ENCODE results near the gene ZNF768.

Gene ZNF768

DNA sequence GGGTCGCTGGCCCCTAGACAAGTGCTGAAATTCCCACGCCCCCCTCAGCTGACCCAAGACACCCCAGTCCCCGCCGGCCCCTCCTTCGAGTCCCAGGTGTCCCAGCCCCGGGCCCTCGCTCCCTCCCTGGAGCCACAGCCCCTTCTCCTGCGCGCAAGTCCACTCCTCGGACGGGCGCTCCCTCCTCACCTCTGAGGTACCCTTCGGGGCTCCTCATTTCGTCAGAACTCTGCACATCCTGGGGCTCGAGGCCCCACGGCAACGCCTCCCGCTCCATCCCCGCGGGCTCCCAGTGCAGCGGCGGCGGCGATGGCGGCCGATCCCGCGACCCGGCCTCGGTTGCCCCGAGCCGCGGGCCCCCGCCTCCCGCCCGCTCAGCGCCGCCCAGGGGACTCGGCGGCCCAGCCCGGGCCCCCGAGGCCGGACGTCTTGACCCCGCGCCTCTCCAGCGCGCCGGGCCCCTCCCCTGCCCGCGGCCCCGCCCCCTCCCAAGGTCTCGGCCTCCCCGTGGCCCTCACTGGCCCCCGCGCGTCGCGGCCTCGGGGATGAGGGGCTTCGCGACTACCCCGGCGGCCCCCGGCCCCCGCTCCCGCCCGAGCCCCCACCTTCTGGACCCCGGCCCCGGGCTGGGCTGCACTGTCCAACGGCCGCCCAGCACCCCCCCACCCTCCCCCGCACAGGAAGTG lies at the start of gene ZNF768:
Gene ZNF768 (minus strand): TSS at position 430 of the 686 bp plus-strand sequence. CDS start 153 bp downstream, at position 277.
- H3K36me3 Mint-ChIP-seq (ENCODE audit: low read depth), result peaks cover 47% of the 10 kb centered on the region
- H3K9me3 Mint-ChIP-seq, result no peaks in the 10 kb centered on the region
- H3K27ac Mint-ChIP-seq, result peak within 1 kb of the TSS; percentile 99
- intact Hi-C loops (cut with micrococcal nuclease), result loop anchor here (1.0 to 5.0 kb wide), 4 partner anchors 46 to 171 kb away; partner anchors contain the start of genes CD2BP2, ZNF688 and ZNF785
- H3K4me3 Mint-ChIP-seq, result peak within 1 kb of the TSS; percentile 93
- H3K27me3 Mint-ChIP-seq, result no peaks in the 10 kb centered on the region
- peaks cover 65% of the 10 kb centered on the region for H3K4me1 Mint-ChIP-seq (ENCODE audit: low read depth)

DNA sequence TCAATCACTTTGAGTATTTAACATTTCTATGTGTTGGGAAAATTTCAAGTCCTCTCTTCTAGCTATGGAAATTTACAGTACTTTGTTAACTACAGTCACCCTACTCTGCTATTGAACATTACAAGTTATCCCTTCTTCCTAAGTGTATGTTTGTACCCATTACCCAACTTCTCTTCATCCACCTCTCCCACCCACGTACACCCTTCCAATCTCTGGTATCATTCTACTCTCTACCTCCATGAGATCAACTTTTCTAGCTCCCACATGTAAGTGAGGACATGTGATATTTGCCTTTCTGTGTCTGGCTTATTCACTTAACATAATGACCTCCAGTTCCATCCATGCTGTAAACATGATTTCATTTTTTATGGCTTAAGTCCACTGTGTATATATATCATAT lies 48.3 kb upstream of the ZNF768 start:
- no peak overlapping the region for H3K4me3 Mint-ChIP-seq
- intact Hi-C loops (cut with micrococcal nuclease), result loop anchor here (5.0 kb wide), 1 partner anchor 47 kb away; the partner anchor contains the start of gene ZNF768
- H3K27ac Mint-ChIP-seq, result no peak overlapping the region
- H3K9me3 Mint-ChIP-seq, result no peaks in the 10 kb centered on the region
- peaks cover 24% of the 10 kb centered on the region for H3K36me3 Mint-ChIP-seq (ENCODE audit: low read depth)
- H3K4me1 Mint-ChIP-seq (ENCODE audit: low read depth), result peaks cover 50% of the 10 kb centered on the region
- no peaks in the 10 kb centered on the region for H3K27me3 Mint-ChIP-seq

DNA sequence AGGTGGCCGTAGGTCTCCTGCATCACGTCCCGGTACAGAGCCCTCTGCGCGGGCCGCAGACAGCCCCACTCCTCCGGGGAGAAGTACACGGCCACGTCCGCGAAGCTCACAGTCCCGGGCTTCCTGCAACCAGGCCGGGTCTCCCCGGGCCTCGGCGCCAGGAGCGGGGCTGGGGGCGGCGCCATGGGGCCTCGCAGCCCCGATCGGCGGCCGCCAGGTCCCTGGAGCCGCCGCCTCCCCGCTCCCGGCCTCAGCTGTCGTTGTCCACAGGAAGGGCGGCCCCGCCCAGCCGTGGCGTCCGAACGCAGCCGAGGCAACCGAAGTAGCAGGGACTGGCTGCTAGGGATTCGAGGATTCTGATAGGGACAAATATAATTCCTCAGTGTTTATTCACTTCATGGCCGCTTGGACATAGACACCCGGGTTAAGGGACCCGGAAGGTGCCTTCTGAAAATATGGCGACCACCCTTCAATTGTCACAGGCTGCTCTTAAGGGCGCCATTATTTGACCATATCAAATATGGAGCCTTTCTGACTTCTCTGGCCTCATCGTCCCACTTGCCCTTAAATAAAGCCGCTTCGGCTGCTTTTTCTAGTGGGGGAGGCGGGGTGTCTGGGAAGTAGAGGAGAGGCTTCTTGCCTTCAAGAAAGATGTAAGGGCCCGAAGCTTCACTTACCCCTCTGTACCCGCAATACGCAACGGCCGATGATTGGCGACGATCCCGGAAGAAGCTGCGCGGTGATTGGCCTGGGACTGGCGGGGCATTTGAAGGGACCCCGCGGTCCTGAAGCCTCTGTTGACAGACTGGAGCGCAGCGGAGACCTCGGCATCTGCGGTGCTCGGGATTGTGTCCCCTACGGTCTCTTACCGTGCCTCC lies 45.3 kb upstream of the ZNF768 start, which contains the start of gene ZNF688:
Gene ZNF688 (minus strand): TSS at position 270 of the 878 bp plus-strand sequence. CDS start 85 bp downstream, at position 185.
- Mint-ChIP-seq H3K27me3 (peaks cover under 1% of the 10 kb centered on the region), H3K4me3 (peak within 1 kb of the TSS; percentile 88), H3K36me3 (ENCODE audit: low read depth) (no peaks in the 10 kb centered on the region), H3K9me3 (no peaks in the 10 kb centered on the region), H3K27ac (peak within 1 kb of the TSS; percentile 93), H3K4me1 (ENCODE audit: low read depth) (peaks cover 66% of the 10 kb centered on the region)
- intact Hi-C loops (cut with micrococcal nuclease), result loop anchor here (1.0 to 5.0 kb wide), 2 partner anchors 14 to 44 kb away; partner anchors contain the start of genes ZNF768 and ZNF785

DNA sequence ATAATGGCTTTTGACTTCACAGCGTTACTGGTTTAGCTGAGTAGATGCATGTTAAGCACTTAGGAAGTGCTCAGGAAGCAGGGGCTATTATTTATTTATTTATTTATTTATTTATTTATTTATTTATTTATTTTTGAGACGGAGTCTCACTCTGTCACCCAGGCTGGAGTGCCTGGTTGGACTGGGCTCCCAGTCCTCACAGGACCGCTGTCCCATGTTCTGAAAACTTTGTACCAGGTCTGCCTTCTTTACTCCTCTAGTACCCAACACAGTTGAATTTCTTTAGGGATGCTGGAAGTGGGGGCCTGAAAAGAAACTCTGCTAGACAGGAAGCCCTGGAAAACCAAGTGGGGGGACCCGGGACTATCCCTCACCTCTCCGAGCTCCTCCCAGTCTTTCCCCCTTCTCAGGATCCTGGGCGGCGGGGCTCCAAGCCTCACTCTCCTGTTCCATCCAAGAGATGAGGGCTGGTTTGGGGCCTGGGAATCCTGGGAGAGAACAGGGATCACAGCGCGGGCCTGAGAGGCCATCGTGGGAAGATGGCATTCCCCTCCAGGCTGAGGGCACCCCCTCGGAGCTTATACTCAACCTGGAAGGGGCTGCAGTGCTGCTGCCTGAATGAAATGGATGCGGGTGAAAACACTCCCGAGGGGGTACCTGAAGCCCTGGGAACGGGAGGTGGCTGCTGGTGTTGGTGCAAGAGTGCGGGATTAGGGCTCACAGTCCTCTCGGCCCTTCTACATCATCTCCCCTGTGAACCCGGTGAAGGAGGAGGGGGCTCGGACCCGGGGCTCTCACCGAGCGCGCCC lies 44.5 kb upstream of the ZNF768 start:
- Mint-ChIP-seq H3K27me3 (peaks cover 6% of the 10 kb centered on the region), H3K9me3 (no peaks in the 10 kb centered on the region), H3K4me1 (ENCODE audit: low read depth) (peaks cover 61% of the 10 kb centered on the region), H3K36me3 (ENCODE audit: low read depth) (no peaks in the 10 kb centered on the region), H3K4me3 (peak overlapping the region; percentile 88), H3K27ac (peak overlapping the region; percentile 93)
- intact Hi-C loops (cut with micrococcal nuclease), result loop anchor here (5.0 kb wide), 1 partner anchor 44 kb away; the partner anchor contains the start of gene ZNF768

DNA sequence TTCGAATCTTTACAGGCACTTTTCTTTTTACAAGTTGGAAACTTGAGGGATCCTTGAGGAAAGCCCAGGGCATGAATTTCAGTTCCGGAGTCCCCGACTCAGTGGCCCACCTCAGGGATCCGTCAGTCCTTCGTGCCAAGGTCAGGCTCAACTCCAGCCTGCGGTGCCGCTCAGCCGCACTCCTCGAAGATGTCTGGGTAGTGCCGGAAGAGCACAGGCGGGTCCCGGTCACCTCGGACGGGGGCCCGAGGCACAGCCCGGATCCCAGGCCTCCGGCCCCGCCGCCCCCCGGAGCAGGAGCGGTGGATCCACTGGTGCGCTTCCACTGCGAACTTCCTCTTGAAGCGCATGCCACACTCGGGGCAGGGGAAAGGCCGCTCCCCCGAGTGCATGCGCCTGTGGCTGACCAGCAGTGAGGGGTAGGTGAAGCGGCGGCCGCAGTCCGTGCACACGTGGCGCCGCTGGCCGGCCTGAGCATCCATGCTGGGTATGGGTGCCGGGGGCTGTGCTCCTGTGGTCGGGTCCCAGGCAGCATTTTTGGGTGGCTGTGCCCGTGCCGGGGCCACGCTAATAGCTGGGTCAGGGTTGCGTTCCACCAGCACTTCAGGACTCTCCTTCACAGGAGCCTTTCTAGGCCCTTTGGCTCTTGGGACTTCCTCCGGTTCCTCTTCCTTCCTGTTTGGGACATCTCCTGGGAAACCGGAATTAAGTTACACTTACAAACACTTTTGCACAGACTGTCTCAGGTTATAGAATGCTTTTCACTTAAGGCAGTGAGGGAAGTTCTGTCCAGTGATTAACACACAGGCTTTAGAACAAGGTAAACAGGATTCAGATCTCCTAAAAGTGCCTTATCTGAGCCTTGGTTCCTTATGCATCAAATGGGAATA lies 43.6 kb upstream of the ZNF768 start:
- no peak overlapping the region for H3K27ac Mint-ChIP-seq
- no peak overlapping the region for H3K4me3 Mint-ChIP-seq
- intact Hi-C loops (cut with micrococcal nuclease), result loop anchor here (5.0 kb wide), 1 partner anchor 43 kb away; the partner anchor contains the start of gene ZNF768
- H3K27me3 Mint-ChIP-seq, result peaks cover 8% of the 10 kb centered on the region
- H3K9me3 Mint-ChIP-seq, result no peaks in the 10 kb centered on the region
- peaks cover 53% of the 10 kb centered on the region for H3K4me1 Mint-ChIP-seq (ENCODE audit: low read depth)
- no peaks in the 10 kb centered on the region for H3K36me3 Mint-ChIP-seq (ENCODE audit: low read depth)

DNA sequence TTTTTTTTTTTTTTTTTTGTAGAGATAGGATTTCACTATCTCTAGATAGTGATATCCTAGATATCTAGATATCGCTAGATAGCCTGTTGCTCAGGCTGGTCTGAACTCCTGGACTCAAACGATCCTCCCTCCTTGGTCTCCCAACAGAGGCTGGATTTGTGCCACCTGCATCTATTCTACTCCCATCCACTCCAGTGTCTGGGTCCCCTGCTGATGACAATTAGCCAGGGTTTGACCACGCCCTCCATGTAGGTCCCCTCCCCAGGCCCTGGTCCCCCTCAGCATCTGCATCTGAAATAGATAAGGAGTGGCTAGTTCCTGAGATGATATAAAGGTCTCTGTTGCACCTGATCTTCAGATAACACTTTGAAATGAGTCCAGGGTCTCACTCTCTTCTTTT lies 42.9 kb upstream of the ZNF768 start:
- Mint-ChIP-seq H3K4me1 (ENCODE audit: low read depth) (peaks cover 49% of the 10 kb centered on the region), H3K27me3 (peaks cover 8% of the 10 kb centered on the region), H3K9me3 (no peaks in the 10 kb centered on the region), H3K27ac (no peak overlapping the region), H3K36me3 (ENCODE audit: low read depth) (no peaks in the 10 kb centered on the region), H3K4me3 (no peak overlapping the region)
- intact Hi-C loops (cut with micrococcal nuclease), result no loop called here

DNA sequence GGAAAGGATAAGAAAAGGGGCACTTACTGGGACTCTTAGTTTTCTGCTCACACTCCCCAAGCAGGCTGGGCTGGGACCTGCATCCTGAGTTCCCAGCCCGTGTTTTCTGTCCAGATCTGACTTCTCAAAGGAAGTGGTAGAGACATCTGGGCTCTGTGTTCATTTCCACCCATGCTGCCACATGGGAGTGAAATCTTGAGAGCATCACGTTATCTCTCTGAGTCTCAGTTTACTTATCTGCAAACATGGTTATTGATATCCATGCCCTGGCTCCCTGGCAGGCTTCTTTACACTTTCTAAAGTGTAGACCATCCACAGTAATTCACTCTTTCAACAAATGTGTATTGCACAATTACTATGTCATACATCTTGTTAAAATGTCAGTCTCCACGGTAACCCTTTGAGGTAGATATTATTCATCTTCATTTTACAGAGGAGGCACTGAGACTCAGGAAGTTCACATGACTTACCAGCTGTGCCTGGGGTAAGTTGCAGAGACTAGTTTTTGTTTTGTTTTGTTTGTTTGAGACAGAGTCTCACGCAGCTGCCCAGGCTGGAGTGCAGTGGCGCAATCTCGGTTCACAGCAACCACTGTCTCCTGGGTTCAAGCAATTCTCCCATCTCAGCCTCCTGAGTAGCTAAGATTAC lies 41.7 kb upstream of the ZNF768 start:
- Mint-ChIP-seq H3K27me3 (peaks cover 8% of the 10 kb centered on the region), H3K4me1 (ENCODE audit: low read depth) (peaks cover 52% of the 10 kb centered on the region), H3K36me3 (ENCODE audit: low read depth) (no peaks in the 10 kb centered on the region), H3K4me3 (no peak overlapping the region), H3K9me3 (no peaks in the 10 kb centered on the region), H3K27ac (peak overlapping the region; percentile 43)
- intact Hi-C loops (cut with micrococcal nuclease), result no loop called here

DNA sequence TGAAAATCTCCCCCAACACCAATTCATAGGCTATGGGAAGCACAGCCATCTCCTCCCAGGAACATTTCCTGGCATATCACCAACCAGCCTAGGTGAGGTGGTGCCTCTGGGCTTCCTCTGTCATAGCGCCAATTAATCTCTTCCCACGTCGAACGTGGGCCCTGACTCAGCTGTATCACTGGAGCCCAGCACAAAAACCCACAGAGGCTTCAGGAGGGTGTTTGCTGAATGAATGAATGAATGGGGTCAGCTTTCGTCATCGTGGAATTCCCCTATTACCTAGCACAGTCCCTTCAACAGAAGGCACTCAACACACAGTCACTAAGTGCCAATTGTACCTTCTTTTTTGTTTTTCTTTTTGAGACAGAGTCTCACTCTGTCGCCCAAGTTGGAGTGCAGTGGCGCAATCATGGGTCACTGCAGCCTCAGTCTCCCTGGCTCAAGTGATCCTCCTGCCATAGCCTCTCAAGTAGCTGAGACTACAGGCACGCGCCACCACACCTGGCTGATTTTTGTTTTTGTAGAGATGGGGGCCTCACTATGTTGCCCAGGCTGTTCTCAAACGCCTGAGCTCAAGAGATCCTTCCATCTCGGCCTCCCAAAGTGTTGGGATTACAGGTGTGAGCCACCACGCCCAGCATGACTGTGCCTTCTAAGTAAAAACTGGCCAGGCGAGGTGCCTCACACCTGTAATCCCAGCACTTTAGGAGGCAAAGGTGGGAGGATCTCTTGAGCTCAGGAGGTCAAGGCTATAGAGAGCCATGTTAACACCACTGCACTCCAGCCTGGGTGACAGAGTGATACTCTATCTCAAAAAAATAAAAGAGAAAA lies 41.0 kb upstream of the ZNF768 start:
- intact Hi-C loops (cut with micrococcal nuclease), result no loop called here
- Mint-ChIP-seq H3K27me3 (peaks cover 8% of the 10 kb centered on the region), H3K36me3 (ENCODE audit: low read depth) (no peaks in the 10 kb centered on the region), H3K4me3 (no peak overlapping the region), H3K4me1 (ENCODE audit: low read depth) (peaks cover 48% of the 10 kb centered on the region), H3K9me3 (no peaks in the 10 kb centered on the region), H3K27ac (peak overlapping the region; percentile 43)

DNA sequence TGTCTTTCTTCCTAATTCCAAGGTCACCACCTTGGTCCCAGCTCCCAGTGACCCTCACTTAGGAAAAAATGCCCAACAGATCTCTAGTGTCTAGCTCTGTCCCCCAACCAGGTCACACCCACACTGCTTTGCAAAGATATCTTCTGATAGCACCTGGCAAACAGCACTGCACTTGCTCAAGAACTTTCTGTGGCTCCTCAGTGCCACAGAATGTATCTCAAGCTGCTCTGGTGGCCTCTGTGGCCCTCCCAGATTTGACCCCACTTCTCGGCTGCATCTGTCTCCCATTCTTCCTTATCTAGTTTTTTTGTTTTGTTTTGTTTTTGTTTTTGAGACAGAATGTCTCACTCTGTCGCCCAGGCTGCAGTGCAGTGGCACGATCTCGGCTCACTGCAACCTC lies 40.2 kb upstream of the ZNF768 start:
- H3K27me3 Mint-ChIP-seq, result peaks cover 8% of the 10 kb centered on the region
- H3K27ac Mint-ChIP-seq, result peak overlapping the region; percentile 23
- no peaks in the 10 kb centered on the region for H3K9me3 Mint-ChIP-seq
- peaks cover 50% of the 10 kb centered on the region for H3K4me1 Mint-ChIP-seq (ENCODE audit: low read depth)
- no peak overlapping the region for H3K4me3 Mint-ChIP-seq
- intact Hi-C loops (cut with micrococcal nuclease), result no loop called here
- H3K36me3 Mint-ChIP-seq (ENCODE audit: low read depth), result peaks cover 1% of the 10 kb centered on the region

DNA sequence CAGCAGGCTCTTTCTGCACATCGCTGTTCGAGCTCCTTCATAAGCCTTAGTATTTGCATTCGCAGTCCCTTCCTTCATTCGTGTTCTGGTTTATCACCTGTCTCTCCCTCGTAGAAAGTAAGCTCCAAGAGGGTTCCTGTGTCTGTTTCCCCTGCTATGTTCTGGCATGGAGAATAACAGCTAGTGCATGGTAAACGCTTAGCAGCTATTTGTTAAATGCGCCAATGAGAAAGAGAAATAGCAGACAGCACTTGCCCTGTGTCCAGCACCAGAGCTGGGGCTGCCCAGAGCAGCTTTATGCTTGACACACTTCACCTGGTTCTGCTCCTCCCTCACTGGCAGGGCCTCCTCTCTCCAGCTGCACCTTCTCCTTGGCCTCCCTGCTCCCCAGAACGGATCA lies 39.6 kb upstream of the ZNF768 start:
- peaks cover 5% of the 10 kb centered on the region for H3K36me3 Mint-ChIP-seq (ENCODE audit: low read depth)
- H3K4me3 Mint-ChIP-seq, result no peak overlapping the region
- H3K4me1 Mint-ChIP-seq (ENCODE audit: low read depth), result peaks cover 52% of the 10 kb centered on the region
- H3K27me3 Mint-ChIP-seq, result peaks cover 8% of the 10 kb centered on the region
- intact Hi-C loops (cut with micrococcal nuclease), result no loop called here
- peak overlapping the region; percentile 23 for H3K27ac Mint-ChIP-seq
- no peaks in the 10 kb centered on the region for H3K9me3 Mint-ChIP-seq

DNA sequence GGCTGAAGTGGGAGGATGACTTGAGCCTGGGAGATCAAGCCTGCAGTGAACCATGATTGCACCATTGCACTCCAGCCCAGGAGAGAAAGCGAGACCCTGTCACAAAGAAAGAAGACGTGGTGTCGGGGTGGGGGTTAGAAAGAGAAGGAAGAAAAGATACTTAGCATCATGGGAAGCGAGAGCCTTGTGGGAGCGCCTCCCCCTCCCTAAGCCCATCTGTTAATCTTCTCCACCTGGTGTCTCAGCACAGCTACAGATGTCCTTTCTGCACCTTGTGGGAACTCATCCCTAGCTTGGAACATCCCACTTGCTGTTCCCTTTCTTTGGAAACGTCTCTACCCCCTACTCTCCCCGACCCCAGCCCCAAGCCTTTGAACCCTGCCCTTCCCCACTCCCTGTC lies 39.2 kb upstream of the ZNF768 start:
- Mint-ChIP-seq H3K4me1 (ENCODE audit: low read depth) (peaks cover 53% of the 10 kb centered on the region), H3K9me3 (no peaks in the 10 kb centered on the region), H3K4me3 (no peak overlapping the region), H3K27me3 (peaks cover 8% of the 10 kb centered on the region), H3K36me3 (ENCODE audit: low read depth) (peaks cover 5% of the 10 kb centered on the region), H3K27ac (no peak overlapping the region)
- intact Hi-C loops (cut with micrococcal nuclease), result no loop called here

DNA sequence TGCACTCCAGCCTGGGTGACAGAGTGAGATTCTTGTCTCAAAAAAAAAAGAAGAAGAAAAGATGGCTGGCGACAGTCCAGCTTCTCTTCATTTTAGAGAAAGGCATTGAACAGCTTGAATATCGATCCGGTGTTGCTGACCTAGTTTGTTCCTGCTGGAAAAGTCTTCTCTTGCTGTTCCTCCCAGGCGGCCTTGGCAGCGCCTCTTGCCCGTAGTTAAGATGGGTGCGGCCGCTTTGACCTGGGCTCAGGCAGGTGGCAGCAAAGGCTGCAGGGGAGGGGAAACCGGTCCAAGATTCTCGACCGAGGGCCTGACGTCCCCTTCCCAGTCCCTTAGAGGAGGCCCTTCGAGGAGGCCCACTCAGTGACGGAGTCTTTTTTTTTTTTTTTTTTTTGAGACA lies 35.7 kb upstream of the ZNF768 start:
- Mint-ChIP-seq H3K4me1 (ENCODE audit: low read depth) (peaks cover 57% of the 10 kb centered on the region), H3K36me3 (ENCODE audit: low read depth) (peaks cover 13% of the 10 kb centered on the region), H3K9me3 (no peaks in the 10 kb centered on the region), H3K27me3 (peaks cover 8% of the 10 kb centered on the region), H3K4me3 (peak overlapping the region; percentile 88), H3K27ac (peak overlapping the region; percentile 99)
- intact Hi-C loops (cut with micrococcal nuclease), result no loop called here
